GM12891 (cell line): ENCODE data around the gene KRT2.

Source experiments
- DNase-seq: peaks from one replicate; pipeline ENCODE4 v3.0.0; 2011; ENCODE audit warnings: low spot score; ENCODE audit not compliant: insufficient read length
- FAIRE-seq: peaks from 2 replicates; lab custom pipeline; 2011; peaks lifted over from hg19 to GRCh38; lab: Jason Lieb, UNC
- PAX5 ChIP-seq: IDR thresholded peaks from 2 replicates; pipeline ENCODE4 v1.6.1; 2011; ENCODE audit warnings: low read length, moderate library complexity, mild to moderate bottlenecking; ENCODE audit not compliant: insufficient read depth, severe bottlenecking
- POLR2A ChIP-seq: IDR thresholded peaks from 2 replicates; pipeline ENCODE4 v1.6.1; 2011; ENCODE audit warnings: low read depth, low read length, control low read depth
- POLR2AphosphoS5 ChIP-seq: IDR thresholded peaks from 2 replicates; pipeline ENCODE4 v1.6.1; 2011; ENCODE audit warnings: low read depth, low read length, control low read depth
- POU2F2 ChIP-seq: IDR thresholded peaks from 2 replicates; pipeline ENCODE4 v1.6.1; 2011; ENCODE audit warnings: low read depth, mild to moderate bottlenecking, control low read depth, low read length, moderate library complexity
- SPI1 ChIP-seq: IDR thresholded peaks from 2 replicates; pipeline ENCODE4 v1.6.1; 2011; ENCODE audit warnings: low read depth, low read length, control low read depth
- TAF1 ChIP-seq: IDR thresholded peaks from 2 replicates; pipeline ENCODE4 v1.6.1; 2011; ENCODE audit warnings: low read depth, low read length, control low read depth

KRT2 gene

GRCh38 chr12:52606581-52607218 lies 45.3 kb downstream of the KRT2 start:
- FAIRE-seq (no peak), DNase-seq (no peak)
- TF ChIP-seq POLR2AphosphoS5 (no peak), POLR2A (no peak), PAX5 (no peak), POU2F2 (no peak), SPI1 (no peak), TAF1 (no peak)

- TF ChIP-seq PAX5 = no peak
- TF ChIP-seq POLR2AphosphoS5 = no peak
- TF ChIP-seq TAF1 = no peak
- TF ChIP-seq POLR2A = no peak
- TF ChIP-seq SPI1 = no peak
- TF ChIP-seq POU2F2 = no peak
- no peak for FAIRE-seq
- DNase-seq = no peak
Measured at GRCh38 chr12:52606096-52606495, 45.9 kb downstream of the KRT2 start.

DNA sequence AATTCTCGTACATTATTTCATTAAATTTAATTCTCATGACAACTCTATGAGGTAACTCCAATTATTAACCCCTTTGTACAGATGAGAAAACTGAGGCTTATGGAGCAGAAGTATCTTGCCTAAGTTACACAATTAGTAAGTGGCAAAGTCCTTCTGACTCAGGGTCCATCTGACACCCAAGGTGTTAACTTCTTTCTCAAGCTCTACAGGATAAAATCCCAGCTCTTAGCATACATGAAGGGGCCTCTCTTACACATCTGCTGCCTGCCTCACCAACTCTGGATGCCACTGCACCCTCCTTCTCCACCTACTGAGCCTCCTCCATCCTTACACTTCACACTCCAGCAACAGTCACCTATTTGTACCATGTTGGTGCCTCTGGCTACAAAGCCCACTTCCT lies 46.5 kb downstream of the KRT2 start:
- TF ChIP-seq POU2F2 (no peak), POLR2AphosphoS5 (no peak), POLR2A (no peak)
- DNase-seq (no peak), FAIRE-seq (no peak)

DNA sequence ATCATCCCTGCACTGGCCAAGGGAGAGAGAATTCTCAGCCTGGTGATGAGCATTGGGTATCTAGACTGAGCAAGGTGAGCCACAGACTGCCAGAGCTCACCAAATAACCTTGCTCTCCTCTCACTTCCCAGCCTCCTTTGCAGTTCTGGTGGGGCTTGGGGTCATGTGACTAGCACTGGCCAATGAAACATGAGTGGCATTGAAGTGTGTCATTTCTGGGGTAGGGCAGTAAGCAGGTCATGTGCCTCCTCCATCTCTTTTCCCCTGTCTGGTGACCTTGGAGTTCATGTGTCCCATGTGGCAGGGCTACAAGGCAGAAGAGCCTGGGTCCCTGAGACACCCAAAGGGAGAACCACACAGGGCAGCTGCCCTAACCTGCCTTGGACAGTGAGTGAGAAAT lies 47.2 kb downstream of the KRT2 start:
- FAIRE-seq (peak; percentile 5), DNase-seq (no peak)
- TF ChIP-seq POLR2AphosphoS5 = no peak
- TF ChIP-seq SPI1 = no peak
- no peak for TF ChIP-seq TAF1
- no peak for TF ChIP-seq POU2F2
- no peak for TF ChIP-seq POLR2A
- TF ChIP-seq PAX5 = no peak

GRCh38 chr12:52603314-52603713 lies 48.7 kb downstream of the KRT2 start:
- FAIRE-seq (no peak), DNase-seq (no peak)

DNA sequence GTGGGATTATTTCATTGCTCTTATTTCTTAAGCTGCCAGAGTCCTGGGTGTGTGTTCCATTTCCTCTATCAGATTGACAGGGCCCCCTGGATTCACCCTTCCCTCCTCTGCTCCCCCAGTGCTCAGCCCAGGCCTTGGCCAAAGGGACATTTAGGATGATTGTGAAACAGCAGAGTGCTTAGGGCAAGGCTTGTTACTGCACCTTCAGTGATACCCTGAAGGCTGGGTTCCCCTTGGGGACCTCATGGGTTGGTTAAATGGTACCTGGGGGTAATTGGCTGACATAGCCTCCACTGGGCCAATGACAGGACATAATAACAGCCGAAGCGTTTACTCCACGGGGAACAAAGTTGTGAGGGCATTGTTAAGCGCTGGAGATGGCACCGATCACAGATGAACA lies 49.5 kb downstream of the KRT2 start:
- TF ChIP-seq POLR2A (no peak), SPI1 (no peak), PAX5 (no peak), TAF1 (no peak), POLR2AphosphoS5 (no peak), POU2F2 (no peak)
- DNase-seq (no peak), FAIRE-seq (no peak)

More at GRCh38 chr12:52603314-52603713, 48.7 kb downstream of the KRT2 start:
- TF ChIP-seq SPI1 = no peak
- no peak for TF ChIP-seq PAX5
- TF ChIP-seq POLR2A = no peak
- no peak for TF ChIP-seq POLR2AphosphoS5
- TF ChIP-seq TAF1 = no peak
- TF ChIP-seq POU2F2 = no peak

- TF ChIP-seq PAX5 (no peak), POLR2AphosphoS5 (no peak), TAF1 (no peak), POU2F2 (no peak), SPI1 (no peak), POLR2A (no peak)
- no peak for FAIRE-seq
- DNase-seq = no peak
Measured at GRCh38 chr12:52601671-52602070, 50.3 kb downstream of the KRT2 start.

GRCh38 chr12:52600941-52601481 lies 51.0 kb downstream of the KRT2 start, which contains the start of gene KRT72:
TSS of gene KRT72 (minus strand) at chr12:52601463. CDS start at chr12:52601452, 11 bp downstream.
- no peak for FAIRE-seq
- TF ChIP-seq POLR2A = no peak
- no peak for TF ChIP-seq PAX5
- TF ChIP-seq POLR2AphosphoS5 = no peak
- TF ChIP-seq TAF1 = no peak
- no peak for TF ChIP-seq POU2F2
- TF ChIP-seq SPI1 = no peak
- no peak for DNase-seq

GRCh38 chr12:52600475-52600874 lies 51.5 kb downstream of the KRT2 start:
- no peak for FAIRE-seq
- DNase-seq = no peak
- TF ChIP-seq POU2F2 (no peak), PAX5 (no peak), POLR2A (no peak), TAF1 (no peak), SPI1 (no peak), POLR2AphosphoS5 (no peak)

- no peak for TF ChIP-seq POU2F2
- DNase-seq (no peak), FAIRE-seq (no peak)
Measured at GRCh38 chr12:52600071-52600470, 51.9 kb downstream of the KRT2 start.

GRCh38 chr12:52598966-52599365 lies 53.0 kb downstream of the KRT2 start:
- FAIRE-seq (no peak), DNase-seq (no peak)
- TF ChIP-seq POLR2A = no peak
- no peak for TF ChIP-seq TAF1
- TF ChIP-seq POLR2AphosphoS5 = no peak
- TF ChIP-seq PAX5 = no peak
- TF ChIP-seq POU2F2 = no peak
- no peak for TF ChIP-seq SPI1
